K562 (cell line): ENCODE results near the gene CDHR2. TPM values are rescaled to one million over a fixed set of nuclear protein-coding genes. Genes with fewer than 3 reads are reported as not detected.
A peak's percentile ranks its signal among the peaks of the same experiment; 100 is the strongest.

Experiments used
- CBX5 ChIP-seq: IDR thresholded peaks from 2 replicates; pipeline ENCODE4 v1.6.1; 2014; ENCODE audit warnings: low read depth, borderline replicate concordance
- CREM ChIP-seq: IDR thresholded peaks from 2 replicates; pipeline ENCODE4 v1.6.1; 2014; ENCODE audit warnings: antibody characterized with exemption, low read depth
- CXXC5 ChIP-seq: fragments of 250-450 bp; sonication (Bioruptor Pico); IDR thresholded peaks from 2 replicates; pipeline ENCODE4 v1.8.0; 2022; ENCODE audit warnings: inconsistent platforms, mild to moderate bottlenecking, moderate library complexity
- NFE2L1 ChIP-seq: fragments of 450-650 bp; IDR thresholded peaks from 2 replicates; pipeline ENCODE4 v1.6.1; 2016; ENCODE audit warnings: missing genetic modification characterization, low read depth, mild to moderate bottlenecking, missing compliant biosample characterization, moderate library complexity, borderline replicate concordance
- PML ChIP-seq: IDR thresholded peaks from 2 replicates; pipeline ENCODE4 v1.6.1; 2012; ENCODE audit warnings: low read length, inconsistent platforms
- POLR2B ChIP-seq: fragments of 450-650 bp; IDR thresholded peaks from 2 replicates; pipeline ENCODE4 v1.6.1; 2018; ENCODE audit warnings: low read depth; ENCODE audit not compliant: partially characterized antibody
- RCOR1 ChIP-seq, 2 experiments: IDR thresholded peaks; 2 replicates each; pipeline ENCODE4 v1.6.1; 2012; ENCODE audit warnings: low read depth in 2 of 2, low read length in 2 of 2, borderline replicate concordance in 1 of 2, improper control_type of control experiment in 1 of 2
- SNIP1 ChIP-seq: fragments of 450-650 bp; IDR thresholded peaks from 2 replicates; pipeline ENCODE4 v1.7.1; 2017; ENCODE audit warnings: low read depth, mild to moderate bottlenecking
- ZBTB34 ChIP-seq: fragments of 250-450 bp; sonication (Bioruptor Pico); IDR thresholded peaks from 2 replicates; pipeline ENCODE4 v1.8.0; 2021; ENCODE audit warnings: mild to moderate bottlenecking, moderate library complexity
- ZFX ChIP-seq: sonication (generic); formaldehyde crosslinking; IDR thresholded peaks from 2 replicates; pipeline ENCODE4 v1.8.0; 2022; ENCODE audit warnings: mild to moderate bottlenecking, missing genetic modification reagents, moderate library complexity
- ZNF644 ChIP-seq: fragments of 200-800 bp; sonication (Bioruptor generic); IDR thresholded peaks from 2 replicates; pipeline ENCODE4 v1.6.1; 2016; ENCODE audit warnings: low read depth, missing genetic modification characterization, missing compliant biosample characterization
- ZZZ3 ChIP-seq: fragments of 450-650 bp; IDR thresholded peaks from 2 replicates; pipeline ENCODE4 v1.6.1; 2016; ENCODE audit warnings: antibody characterized with exemption, mild to moderate bottlenecking, moderate library complexity
- polyA plus RNA-seq, 8 experiments: library from polyadenylated mRNA; depleted of rRNA in 4 of 8; stranded (reverse) in 5 of 8; unstranded in 3 of 8; fragments of >200 nt; fragmentation: Nextera tagmentation in 2 of 8; fragmentation: Illumina TruSeq in 1 of 8; extraction: Ambion mirVana in 2 of 8; extraction: Trizol in 1 of 8; gene quantifications; 2 replicates each; pipeline versions ENCODE4 v1.2.1 to v1.2.3, GENCODE V29; 2011 to 2014; ENCODE audit warnings: inconsistent platforms in 1 of 8, missing spikeins in 1 of 8
- total RNA-seq, 7 experiments: library from RNA; depleted of rRNA in 6 of 7; stranded (reverse); fragments of >200 nt in 6 of 7; fragmentation: Illumina TruSeq in 2 of 7; extraction: Trizol in 2 of 7; gene quantifications; 2 replicates each; pipeline versions ENCODE4 v1.2.1 to v1.2.3, GENCODE V29; 2011 to 2021; ENCODE audit warnings: low replicate concordance in 1 of 7
- TF ChIP-seq, protein P1 (sequence below), 2 experiments: fragments of 450-650 bp in 1 of 2; sonication (generic) in 1 of 2; formaldehyde crosslinking in 1 of 2; IDR thresholded peaks; 2 replicates each; pipeline versions ENCODE4 v1.7.1 to v1.9.0; 2016 to 2022; ENCODE audit warnings: inconsistent platforms in 1 of 2, mild to moderate bottlenecking in 1 of 2, missing genetic modification reagents in 1 of 2
- TF ChIP-seq, protein P2 (sequence below): fragments of 450-650 bp; IDR thresholded peaks from 2 replicates; pipeline ENCODE4 v1.6.1; 2016; ENCODE audit warnings: borderline replicate concordance

The CDHR2 gene
- total and polyA plus RNA-seq, 9 of the 15 experiments (the other 6 are each of a cell fraction or from before 2014, with no cell fraction given) = 0.01 to 0.62 (median 0.09) TPM; not detected in 2

- TF ChIP-seq, protein P1, sequence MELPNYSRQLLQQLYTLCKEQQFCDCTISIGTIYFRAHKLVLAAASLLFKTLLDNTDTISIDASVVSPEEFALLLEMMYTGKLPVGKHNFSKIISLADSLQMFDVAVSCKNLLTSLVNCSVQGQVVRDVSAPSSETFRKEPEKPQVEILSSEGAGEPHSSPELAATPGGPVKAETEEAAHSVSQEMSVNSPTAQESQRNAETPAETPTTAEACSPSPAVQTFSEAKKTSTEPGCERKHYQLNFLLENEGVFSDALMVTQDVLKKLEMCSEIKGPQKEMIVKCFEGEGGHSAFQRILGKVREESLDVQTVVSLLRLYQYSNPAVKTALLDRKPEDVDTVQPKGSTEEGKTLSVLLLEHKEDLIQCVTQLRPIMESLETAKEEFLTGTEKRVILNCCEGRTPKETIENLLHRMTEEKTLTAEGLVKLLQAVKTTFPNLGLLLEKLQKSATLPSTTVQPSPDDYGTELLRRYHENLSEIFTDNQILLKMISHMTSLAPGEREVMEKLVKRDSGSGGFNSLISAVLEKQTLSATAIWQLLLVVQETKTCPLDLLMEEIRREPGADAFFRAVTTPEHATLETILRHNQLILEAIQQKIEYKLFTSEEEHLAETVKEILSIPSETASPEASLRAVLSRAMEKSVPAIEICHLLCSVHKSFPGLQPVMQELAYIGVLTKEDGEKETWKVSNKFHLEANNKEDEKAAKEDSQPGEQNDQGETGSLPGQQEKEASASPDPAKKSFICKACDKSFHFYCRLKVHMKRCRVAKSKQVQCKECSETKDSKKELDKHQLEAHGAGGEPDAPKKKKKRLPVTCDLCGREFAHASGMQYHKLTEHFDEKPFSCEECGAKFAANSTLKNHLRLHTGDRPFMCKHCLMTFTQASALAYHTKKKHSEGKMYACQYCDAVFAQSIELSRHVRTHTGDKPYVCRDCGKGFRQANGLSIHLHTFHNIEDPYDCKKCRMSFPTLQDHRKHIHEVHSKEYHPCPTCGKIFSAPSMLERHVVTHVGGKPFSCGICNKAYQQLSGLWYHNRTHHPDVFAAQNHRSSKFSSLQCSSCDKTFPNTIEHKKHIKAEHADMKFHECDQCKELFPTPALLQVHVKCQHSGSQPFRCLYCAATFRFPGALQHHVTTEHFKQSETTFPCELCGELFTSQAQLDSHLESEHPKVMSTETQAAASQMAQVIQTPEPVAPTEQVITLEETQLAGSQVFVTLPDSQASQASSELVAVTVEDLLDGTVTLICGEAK (IDR thresholded peaks at IDR 0.05) = 0 out of 2 replicates have a peak, but pooled peaks have one; percentile 44
- TF ChIP-seq, protein P1 (CRISPR knock-in tag; IDR thresholded peaks at IDR 0.05) = no peak
- TF ChIP-seq POLR2B = peak; percentile 58
- no peak for TF ChIP-seq NFE2L1 (tag)
- TF ChIP-seq ZNF644 (tag) = no peak
- no peak for TF ChIP-seq ZZZ3
- TF ChIP-seq, protein P2, sequence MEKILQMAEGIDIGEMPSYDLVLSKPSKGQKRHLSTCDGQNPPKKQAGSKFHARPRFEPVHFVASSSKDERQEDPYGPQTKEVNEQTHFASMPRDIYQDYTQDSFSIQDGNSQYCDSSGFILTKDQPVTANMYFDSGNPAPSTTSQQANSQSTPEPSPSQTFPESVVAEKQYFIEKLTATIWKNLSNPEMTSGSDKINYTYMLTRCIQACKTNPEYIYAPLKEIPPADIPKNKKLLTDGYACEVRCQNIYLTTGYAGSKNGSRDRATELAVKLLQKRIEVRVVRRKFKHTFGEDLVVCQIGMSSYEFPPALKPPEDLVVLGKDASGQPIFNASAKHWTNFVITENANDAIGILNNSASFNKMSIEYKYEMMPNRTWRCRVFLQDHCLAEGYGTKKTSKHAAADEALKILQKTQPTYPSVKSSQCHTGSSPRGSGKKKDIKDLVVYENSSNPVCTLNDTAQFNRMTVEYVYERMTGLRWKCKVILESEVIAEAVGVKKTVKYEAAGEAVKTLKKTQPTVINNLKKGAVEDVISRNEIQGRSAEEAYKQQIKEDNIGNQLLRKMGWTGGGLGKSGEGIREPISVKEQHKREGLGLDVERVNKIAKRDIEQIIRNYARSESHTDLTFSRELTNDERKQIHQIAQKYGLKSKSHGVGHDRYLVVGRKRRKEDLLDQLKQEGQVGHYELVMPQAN = no peak; the same call in 1 of the 2 replicates
- no peak; a peak in 1 of 4 replicates for TF ChIP-seq RCOR1 (IDR thresholded peaks at IDR 0.05; ENCODE audit: borderline replicate concordance in 1 of 2, low read depth in 2 of 2, low read length in 2 of 2)
- TF ChIP-seq CREM = peak; percentile 79
- peak; percentile 19; the same call in 1 of the 2 replicates for TF ChIP-seq PML
- peak; percentile 88 for TF ChIP-seq ZFX (CRISPR knock-in tag)
- TF ChIP-seq SNIP1 = no peak
- no peak for TF ChIP-seq ZBTB34 (CRISPR knock-in tag)
- TF ChIP-seq CBX5 = no peak
- peak; percentile 83 for TF ChIP-seq CXXC5
Observed at GRCh38 chr5:176543428-176544182, 5.5 kb upstream of the CDHR2 start (continued).
